LoVo (cell line): ENCODE results near the gene P2RX1.

Experiments used
- DNase-seq: peaks from one replicate; pipeline ENCODE4 v3.0.0-alpha.2; 2016; ENCODE audit warnings: low spot score

The P2RX1 gene

DNA sequence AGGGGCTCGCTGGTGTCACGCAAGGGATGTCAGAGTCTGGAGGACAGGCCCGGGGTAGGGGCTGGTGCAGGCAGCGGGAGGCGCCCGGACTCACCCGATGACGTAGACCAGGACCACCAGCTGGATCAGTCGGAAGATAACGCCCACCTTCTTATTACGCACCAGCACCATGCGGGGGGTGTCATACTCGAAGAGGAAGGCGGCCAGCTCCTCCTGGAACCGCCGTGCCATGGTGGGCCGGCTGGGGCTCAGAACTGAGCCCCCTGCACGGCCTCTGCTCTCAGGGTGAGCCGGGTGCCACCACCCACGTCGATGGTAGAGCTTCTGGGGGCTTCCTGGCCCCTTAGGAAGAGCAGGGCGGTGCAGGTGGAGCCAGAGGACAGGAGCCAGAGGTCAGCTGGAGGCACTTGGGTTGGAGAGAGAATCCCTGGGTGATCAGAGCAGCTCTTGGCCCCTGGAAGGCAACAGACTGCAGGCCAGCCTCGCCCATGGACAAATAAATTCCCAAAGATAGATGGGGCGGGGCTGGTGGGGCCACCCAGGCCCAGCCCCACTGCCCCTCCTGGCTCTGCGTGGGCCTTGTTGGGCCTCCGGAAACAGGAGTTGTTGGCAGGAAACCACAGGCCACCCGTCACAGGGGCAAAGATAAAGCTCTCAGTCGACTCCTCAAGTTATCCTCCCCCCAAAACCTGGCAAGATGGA is at the start of gene P2RX1:
TSS of gene P2RX1 (minus strand) at position 471 of the 702 bp plus-strand sequence. CDS start at position 231, 240 bp downstream.
- DNase-seq, result no peak

DNA sequence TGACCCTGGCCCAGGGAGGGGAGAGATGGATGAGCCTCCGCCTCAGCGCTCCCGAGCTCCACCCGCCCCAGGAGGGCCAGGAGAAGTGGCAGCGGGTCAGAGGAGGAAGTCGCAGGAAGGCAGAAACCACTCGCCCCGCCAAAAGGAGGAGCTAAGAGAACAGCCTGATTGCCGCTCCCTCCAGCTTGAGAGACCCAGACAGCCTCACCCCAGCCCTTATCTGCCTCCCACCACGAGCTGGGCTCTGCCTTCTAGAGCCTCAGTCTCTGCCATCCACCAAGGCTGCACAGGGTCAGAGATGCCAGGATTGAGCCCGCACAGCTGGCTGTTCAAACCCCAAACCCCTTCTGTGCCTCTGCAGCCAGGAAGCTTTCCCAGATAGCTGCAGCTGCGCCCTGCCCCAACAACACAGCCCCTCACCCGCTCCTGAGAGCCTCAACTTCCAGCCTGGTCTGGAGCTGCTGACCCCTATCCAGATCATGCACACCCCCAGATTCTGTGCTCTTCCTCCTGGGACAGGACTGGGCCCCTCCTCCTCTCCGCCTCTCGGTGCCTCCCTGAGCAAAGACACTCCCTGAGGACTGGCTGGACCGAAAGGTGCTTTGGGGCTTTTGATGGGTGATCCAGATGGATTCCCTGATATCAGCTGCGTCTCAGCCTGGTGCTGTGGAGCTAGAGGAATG is 49.0 kb upstream of the P2RX1 start:
- no peak for DNase-seq

DNA sequence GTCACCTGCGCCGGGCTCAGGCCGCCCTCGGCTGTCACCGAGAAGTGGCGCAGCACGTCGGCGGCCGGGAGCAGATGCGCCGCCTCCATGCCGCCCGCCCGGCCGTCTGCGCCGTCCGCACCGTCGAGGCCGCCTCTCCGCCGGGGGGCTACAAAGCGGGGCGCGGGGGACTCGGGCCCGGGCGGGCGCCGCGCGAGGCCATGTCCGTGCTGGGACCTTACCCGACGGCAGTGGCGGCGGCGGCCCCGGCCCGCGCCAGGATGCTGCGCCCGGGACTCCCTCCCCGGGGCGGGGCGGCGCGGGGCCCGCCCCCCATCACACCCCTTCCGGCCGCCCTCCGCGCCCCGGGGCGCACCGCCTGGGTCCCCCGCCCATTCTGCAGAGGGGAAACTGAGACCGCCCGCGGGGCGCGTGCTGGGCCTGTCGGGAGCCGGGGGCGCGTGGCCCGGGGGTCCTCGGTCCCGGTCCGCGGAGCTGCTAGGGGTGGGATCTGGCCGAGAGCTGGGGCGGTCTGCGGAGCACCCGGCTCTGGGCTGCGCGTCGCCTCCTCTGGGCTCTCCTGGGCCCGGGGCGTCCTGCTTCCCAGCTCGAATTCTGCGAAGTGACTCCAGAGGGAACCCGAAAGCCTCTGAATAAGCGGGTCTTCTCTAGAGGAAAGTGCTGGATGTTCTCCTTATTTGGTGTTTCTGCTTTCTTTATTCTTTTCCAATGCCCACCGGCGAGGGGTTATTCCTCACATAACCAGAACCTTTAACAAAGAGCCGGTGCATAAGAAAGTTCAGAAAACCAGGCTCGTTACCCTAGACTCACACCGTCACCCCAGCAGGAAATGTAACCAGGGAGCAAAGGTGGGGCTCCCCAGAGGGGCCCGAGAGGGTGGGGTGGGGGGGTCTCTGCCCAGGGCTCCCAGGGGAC is 48.2 kb upstream of the P2RX1 start, which contains the start of gene ATP2A3:
TSS of gene ATP2A3 (minus strand) at position 235 of the 915 bp plus-strand sequence. CDS start at position 89, 146 bp downstream.
- no peak for DNase-seq

DNA sequence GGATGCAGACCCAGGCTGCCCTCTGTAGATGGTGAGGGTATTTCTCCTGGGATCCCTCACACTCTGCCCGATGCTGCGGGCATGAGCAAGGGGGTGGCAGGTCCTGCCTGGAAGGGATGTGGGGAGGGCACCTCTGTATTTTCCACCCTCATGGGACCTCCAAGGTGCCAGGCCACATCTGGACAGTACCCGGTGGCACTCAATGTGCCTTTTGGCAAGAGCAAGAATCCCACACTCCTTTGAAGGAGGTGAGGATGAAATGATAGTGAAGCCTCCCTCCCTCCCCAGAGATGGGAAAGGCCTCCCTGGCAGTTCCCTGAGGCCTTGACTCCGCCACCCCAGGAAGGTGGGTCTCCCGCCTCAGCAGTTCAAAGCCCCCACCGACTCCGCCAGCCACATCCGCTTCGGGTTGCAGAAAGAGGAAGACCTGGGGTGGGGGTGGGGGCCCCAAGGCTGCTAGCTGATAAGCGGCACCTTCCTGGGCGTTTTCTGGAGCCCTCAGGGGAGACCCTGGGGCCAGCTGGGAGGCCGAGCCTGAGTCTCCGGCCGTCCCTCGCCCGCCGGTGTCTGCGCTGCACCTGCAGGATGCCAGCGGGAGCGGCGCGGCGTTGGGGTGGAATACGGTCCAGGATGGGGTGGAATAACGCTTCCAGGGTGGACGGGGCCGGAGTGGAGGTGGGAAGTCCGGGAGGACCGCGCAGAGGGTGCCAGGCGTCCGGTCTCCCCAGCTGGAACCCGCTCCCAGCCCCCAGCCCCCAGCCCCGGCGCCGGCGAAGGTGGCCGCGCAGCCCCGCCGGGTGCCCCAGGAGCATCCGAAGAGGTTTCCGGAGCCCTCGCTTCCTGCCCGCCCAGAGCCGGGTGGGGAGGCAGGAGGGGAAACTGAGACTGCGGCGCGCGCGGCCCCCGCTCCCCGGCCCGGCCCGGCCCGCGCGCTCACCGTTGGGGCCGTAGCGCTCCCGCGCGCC is 47.3 kb upstream of the P2RX1 start:
- no peak for DNase-seq

DNA sequence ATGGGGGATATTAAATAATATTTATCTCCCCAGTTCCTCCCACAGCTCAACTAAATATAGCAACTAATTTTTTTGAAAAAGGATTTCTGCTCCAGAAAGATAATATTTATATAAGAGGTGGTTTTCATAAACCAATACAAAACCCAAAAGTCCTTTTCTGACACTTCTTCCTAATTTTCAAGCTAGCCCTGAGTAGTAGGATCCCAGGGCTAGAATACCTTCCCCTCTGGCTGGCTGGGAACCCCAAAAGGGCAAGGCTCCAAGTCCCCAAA is 46.6 kb upstream of the P2RX1 start:
- no peak for DNase-seq

DNA sequence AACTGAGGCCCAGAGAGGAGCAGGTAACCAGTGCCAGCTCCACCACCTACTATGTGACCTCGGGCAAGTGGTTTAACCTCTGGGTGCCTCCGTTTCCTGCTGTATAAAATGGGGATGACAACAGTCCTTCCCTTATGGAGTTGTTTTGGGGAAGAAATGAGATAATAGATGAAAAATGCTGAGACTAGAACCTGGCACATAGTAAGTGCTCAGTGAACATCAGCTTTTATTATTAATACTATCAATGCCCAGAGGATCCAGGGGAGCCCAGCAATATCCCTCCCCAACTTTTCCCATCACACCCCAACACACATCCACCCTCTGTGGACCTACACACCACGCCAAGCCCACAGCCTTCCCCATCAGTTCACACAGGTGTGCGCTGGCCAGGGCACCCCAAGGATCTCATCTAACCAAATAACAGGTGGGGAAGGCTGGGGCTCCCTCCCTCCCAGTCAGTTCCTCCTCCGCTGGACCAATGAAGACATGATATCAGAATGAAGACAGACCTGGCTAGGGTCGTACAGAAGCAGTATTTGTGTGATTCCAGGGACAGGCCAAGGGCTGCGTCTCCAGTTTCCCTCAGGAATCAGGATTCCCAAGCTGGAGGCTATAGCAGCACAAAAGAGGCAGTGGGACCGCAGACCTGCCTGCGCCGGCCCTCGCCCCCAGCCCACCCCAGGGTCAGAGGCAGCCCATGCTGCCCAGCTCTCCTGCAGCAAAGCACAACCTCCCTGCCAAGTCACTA is 46.1 kb upstream of the P2RX1 start:
- DNase-seq, result no peak

DNA sequence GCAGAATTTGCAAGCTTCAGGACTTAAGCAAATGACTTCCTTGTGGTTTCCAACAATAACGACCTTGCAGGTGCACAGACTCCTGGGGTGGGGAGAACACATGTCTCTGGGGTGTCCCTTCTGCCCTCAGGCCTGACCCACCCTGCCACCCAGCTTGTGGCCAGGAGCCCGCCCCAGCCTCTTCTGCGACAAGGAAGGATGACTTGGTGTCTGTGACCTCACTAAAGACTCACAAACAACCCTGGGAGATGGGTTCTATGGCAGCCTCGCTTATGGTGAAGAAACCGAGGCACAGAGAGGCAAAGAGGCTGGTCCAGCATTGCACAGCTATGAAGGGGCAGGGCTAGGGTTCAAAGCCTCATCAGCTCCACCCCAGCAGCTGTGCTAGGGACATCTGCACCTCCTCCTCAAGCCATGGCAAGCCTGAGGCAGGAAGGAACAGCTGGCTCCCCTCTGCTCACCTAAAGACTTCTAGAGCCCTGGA is 45.3 kb upstream of the P2RX1 start:
- DNase-seq, result no peak

DNA sequence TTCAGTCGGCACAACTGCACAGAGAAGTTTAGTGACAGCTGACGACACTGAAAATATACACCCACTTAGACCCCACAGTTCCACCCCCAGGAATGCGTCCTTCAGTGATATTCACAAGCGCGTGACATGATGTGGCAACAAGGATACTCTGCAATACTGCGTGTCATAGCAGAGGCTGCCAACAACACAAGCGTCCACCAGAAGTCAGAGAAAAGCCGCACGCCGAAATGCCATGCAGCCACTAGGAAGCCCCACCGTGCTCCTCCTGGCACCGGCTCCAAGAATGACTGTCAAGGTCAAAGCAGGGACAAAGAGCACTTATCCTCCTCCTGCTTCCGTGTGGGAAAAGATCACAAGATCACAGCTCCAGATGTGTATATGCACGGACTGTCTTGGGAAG is 44.5 kb upstream of the P2RX1 start:
- no peak for DNase-seq

DNA sequence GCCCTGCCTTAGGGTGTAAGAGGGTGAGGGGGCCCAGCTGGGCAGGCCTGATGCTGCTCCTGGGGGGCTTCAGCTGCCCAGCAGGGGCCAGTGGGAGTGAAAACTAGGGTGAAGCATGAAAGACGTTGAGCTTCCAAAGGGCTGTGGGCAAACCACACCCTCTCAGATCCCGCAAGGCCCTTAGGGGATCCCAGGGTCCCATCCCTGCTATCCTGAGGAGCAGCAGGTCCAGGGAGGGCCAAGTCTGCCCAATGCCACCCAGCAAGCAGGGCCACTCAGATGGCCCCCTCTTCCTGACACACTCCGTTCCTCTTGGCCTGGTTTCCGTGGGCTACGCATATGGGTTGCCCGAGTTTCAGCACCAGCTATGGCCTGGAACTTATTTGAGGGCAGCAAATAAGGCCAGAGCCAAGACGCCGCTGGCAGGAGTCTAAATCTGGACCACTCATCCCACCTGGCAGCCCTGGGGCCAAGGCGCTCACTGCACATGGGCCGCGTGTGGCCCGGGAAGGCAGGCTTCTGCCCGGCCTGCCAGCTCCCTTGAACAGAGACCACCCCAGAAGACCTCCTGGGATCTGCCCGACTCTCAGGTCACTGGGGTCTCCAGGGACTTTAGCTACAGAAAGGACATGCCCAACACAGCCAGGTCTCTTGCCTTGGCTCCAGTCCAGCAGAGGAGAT is 43.8 kb upstream of the P2RX1 start:
- no peak for DNase-seq

DNA sequence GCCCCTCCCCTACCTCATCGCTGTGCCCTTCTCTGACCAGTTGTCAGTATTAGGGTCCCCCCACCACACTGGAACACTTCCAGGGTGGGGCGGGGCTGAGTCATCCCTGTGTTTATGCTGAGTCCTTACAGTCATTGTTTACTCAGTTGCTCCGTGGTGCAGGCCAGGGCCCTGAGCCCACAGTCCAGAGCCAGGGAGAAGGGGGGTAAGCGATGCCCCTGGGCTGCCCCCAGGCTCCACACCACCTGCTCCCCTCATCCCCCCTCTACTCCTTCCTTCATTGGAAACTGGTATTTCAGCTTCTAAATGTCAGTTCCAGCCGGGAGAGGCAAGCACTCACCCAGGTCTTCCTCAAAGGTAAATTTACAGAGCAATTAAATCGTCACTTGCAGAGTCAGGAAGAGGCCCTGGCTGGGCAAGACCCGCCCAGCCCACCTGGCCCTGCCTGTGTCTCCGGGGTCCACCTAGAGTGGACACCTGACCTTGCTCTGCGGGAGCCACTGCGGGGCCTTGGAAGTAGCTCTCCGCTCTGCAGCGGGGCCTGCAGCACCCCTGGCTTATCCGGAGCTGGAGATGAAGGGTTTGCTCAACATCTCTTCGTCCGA is 43.1 kb upstream of the P2RX1 start:
- peak; percentile 5 for DNase-seq

DNA sequence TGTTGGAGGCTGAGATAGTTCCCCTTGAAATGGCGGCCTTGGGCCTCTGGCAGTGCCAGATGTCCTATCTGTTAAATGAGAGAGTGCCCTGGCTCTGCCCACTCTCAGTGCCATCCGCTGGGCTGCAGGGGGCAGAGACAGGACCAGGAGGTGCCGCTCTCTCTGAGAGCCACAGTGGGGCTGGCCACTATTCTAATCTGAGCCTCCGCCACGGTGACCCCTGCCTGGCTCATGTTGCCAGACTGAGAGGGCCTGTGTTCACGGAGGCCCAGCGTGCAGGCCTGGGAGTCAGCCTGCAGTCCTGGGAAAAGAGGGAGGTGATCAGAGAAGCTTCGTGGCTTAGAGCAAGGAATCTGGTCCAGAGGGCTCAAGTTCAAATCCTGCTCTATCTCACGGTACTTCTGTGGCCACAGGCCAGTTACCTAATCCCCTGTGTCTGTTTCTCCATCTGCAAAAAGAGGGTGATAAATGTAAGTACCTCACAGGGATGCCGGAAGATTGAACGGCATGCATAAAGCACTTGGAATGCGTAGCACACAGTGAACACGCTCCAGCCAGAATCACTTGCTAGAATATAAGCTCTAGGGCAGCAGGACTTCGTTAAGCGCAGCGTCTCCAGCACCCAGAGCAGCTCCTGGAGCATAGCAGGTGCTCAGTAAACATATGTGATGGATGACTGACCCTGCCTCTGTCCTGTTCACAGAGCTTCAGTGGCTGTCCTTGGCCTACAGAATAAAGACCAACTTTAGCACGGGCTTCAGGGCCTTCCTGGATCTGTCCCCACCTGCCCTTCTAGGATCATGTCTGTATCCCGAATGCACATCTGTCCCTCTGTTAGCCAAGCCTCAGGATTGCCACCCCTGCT is 41.7 kb upstream of the P2RX1 start:
- DNase-seq, result no peak

DNA sequence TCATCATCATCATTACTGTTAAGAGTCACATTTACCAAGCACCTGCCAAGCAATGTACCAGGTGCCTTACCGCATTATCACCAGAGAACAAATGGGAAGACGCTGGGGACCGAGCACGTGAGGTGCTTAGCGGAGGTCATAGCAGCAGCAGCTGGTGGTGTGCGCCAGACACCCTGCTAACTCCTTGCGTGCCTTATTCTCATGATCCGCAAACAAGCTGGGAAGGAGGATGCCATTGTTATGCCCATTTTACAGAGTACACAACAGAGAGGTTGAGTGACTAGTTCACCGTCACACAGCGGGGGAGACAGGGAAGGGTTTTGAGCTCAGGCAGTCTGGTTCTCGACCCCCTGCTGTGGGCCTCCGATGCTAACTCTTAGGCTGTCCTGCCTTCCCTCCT is 40.7 kb upstream of the P2RX1 start:
- DNase-seq, result no peak

DNA sequence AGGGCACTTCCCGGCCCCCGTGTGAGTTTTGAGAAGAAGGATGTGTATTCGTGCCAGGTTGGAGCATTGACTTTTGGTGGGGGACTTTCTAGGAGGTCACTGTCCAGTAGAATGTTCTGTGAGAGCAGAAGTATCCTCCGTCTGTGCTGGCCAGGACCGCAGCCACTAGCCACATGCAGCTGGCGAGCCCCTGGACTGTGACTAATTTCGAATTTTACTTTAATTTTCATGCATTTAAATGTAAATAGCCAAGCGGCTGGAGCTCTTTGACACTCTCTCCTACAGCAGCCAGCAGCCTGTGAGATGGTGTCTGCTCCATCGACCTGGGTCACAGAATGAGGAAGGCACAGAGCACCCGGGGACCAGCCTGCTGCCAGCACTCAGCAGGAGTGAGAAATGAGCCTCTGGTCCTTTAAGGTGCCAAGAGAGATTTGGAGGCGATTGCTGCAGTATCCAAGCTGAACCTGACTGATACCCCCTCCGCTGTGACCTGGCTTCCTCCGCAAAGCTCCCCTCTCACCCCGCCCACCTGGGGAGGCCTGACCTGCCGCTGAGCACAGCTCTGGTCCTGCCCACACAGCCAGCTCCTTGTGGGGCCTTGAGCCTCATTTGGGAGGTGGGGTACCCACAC is 40.2 kb upstream of the P2RX1 start:
- no peak for DNase-seq

DNA sequence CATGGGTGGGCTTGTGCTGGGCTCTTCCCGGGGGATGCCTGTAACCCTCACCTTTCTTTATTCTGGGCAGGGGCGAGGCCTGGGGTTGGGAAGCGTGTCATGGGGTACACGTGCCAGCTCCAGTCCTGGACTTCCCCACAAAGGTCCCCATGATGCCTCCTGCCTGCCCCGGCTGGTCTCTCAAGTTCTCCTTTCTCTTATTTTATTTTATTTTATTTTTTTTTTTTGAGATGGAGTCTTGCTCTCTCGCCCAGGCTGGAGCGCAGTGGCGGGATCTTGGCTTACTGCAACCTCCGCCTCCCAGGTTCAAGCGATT is 39.4 kb upstream of the P2RX1 start:
- DNase-seq, result no peak

DNA sequence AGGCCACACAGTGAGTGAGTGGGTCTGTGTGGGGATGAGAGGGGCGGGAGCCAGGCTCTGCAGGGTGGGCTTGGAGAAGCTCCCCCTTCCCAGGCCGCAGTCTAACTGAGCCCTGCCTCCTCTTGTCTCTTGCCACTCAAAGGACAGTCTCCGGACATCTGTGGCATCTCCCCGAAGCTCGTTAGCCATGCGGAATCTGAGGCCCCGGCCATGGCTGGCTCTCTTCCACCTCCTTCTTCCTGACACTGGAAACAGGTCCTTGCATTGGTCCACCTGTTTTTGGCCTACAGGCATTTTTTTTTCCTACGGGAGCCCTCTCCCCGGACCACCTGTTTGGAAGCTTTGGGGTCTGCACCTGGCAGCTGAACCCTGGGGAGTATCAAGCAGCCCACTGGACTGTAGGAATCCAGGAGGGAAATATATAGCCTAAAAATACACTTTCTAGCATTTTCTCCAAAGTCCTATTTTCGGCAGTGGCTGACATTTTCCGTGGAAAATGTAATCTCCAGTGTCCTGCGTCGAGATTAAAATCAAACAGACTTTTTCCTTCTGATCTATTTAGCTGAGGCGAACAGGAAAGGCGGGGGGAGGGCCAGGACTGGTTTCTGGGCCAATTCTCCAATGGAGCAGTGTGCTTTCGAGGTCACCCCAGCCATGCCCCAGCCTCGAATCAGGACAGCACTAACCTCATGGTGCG is 38.9 kb upstream of the P2RX1 start:
- no peak for DNase-seq

DNA sequence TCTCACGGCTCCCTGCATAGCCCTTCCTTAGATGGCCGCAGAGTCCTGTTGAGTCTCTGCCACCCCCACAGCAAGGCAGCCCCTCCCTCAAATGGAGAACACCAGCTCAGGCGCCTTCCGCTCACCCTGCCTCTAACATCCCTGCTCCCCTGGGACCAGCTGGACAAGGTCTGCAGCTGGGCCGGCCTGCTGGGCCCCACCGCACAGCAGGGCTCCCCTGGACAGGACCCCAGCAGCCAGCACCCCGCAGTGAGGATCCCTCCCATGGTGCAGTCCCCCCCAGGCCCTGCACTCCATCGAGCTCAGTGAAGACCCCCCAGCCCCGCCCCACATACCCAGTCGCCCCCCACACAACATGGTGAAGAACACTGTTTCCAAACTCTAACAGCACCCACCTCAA is 37.8 kb upstream of the P2RX1 start:
- DNase-seq, result no peak

DNA sequence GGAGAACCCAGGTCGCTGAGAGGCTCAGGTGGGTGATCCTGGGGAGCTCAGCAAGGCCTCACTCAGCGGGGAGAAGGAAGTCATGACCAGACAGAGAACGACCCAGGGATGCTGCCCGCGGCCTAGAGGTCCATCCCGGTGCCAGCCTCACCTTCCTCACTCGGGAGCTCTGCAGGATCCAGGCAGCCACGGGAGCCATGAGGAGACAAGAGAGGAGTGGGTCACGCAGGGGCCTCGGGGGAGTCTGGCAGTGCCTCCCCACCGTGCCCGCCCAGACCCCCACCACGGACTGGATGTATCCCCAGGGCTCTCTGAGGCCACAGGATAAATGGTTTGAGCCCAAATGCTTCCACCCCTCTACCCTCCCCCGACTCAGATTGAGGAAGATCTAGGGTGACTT is 37.3 kb upstream of the P2RX1 start:
- DNase-seq, result no peak

DNA sequence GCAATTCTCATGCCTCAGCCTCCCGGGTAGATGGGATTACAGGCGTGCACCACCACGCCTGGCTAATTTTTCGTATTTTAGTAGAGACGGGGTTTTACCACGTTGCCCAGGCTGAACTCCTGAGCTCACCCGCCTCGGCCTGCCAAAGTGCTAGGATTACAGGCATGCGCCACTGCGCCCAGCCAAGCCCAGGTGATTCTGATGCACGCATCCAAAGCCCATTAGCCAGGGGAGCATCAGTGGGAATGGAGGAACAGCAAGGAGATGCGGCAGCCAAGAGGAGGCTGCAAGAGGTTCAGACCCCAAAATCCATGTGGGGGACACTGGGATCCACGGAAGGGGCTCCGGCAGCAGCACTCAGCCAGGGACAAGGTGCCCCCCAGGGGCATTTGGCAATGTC is 35.9 kb upstream of the P2RX1 start:
- DNase-seq, result no peak
